ENCODE data around the gene AWAT2.

Gene AWAT2

GRCh38 chrX:70044541-70045245 is 5.0 kb downstream of the AWAT2 start:
- H3K4me1 ChIP-seq = no peaks in the 10 kb centered on the region
- H3K9me3 ChIP-seq = no peaks in the 10 kb centered on the region
- H3K27me3 ChIP-seq = no peaks in the 10 kb centered on the region
- H3K36me3 ChIP-seq = no peaks in the 10 kb centered on the region
- no peak for DNase-seq
- TF ChIP-seq CTCF (IDR thresholded peaks at IDR 0.05; ENCODE audit: low read depth, low read length) = no peak
- no peak overlapping the region for H3K4me3 ChIP-seq (ENCODE audit: low read depth, low read length)

- no peak for DNase-seq
- H3K4me3 ChIP-seq (ENCODE audit: low read depth, low read length) = no peak overlapping the region
- no peak for TF ChIP-seq CTCF (IDR thresholded peaks at IDR 0.05; ENCODE audit: low read depth, low read length)
- H3K9me3 ChIP-seq = no peaks in the 10 kb centered on the region
- no peaks in the 10 kb centered on the region for H3K36me3 ChIP-seq
- no peaks in the 10 kb centered on the region for H3K27me3 ChIP-seq
- no peaks in the 10 kb centered on the region for H3K4me1 ChIP-seq
Measured at GRCh38 chrX:70043685-70044084, 6.1 kb downstream of the AWAT2 start.

- Histone ChIP-seq H3K36me3 (no peaks in the 10 kb centered on the region), H3K4me3 (ENCODE audit: low read depth, low read length) (no peak overlapping the region), H3K4me1 (no peaks in the 10 kb centered on the region), H3K27me3 (no peaks in the 10 kb centered on the region), H3K9me3 (no peaks in the 10 kb centered on the region)
- TF ChIP-seq CTCF (IDR thresholded peaks at IDR 0.05; ENCODE audit: low read depth, low read length) = no peak
- DNase-seq = no peak
Measured at GRCh38 chrX:70042399-70043371, 7.1 kb downstream of the AWAT2 start.

GRCh38 chrX:70041993-70042392 is 7.7 kb downstream of the AWAT2 start:
- H3K4me3 ChIP-seq (ENCODE audit: low read depth, low read length) = no peak overlapping the region

GRCh38 chrX:70039758-70040157 is 10.0 kb downstream of the AWAT2 start:
- Histone ChIP-seq H3K36me3 (no peaks in the 10 kb centered on the region), H3K4me3 (ENCODE audit: low read depth, low read length) (no peak overlapping the region), H3K9me3 (no peaks in the 10 kb centered on the region), H3K4me1 (no peaks in the 10 kb centered on the region), H3K27me3 (no peaks in the 10 kb centered on the region)
- no peak for TF ChIP-seq CTCF (IDR thresholded peaks at IDR 0.05; ENCODE audit: low read depth, low read length)
- no peak for DNase-seq

More at GRCh38 chrX:70041993-70042392, 7.7 kb downstream of the AWAT2 start:
- H3K4me1 ChIP-seq = no peaks in the 10 kb centered on the region
- H3K9me3 ChIP-seq = no peaks in the 10 kb centered on the region
- H3K36me3 ChIP-seq = no peaks in the 10 kb centered on the region
- no peak for TF ChIP-seq CTCF (IDR thresholded peaks at IDR 0.05; ENCODE audit: low read depth, low read length)
- no peaks in the 10 kb centered on the region for H3K27me3 ChIP-seq
- DNase-seq = no peak
